ES-I3 (cell line): Measurements from ENCODE around the gene CTSH.
"Not testable (repeated sequence)": the region's sequence is repeated elsewhere in the genome, so short reads cannot be mapped to it uniquely, and the experiment has no call there.

Experiments
- H3K36me3 ChIP-seq: 2 replicates; pipeline ENCODE4 v1.6.1; 2013; ENCODE audit warnings: mild to moderate bottlenecking, low read length, control low read depth, moderate library complexity; ENCODE audit not compliant: insufficient read depth
- H3K4me1 ChIP-seq: 2 replicates; pipeline ENCODE4 v1.6.1; 2013; ENCODE audit warnings: mild to moderate bottlenecking, control low read depth, low read length; ENCODE audit not compliant: insufficient read depth
- H3K9ac ChIP-seq: 2 replicates; pipeline ENCODE4 v1.6.1; 2013; ENCODE audit warnings: low read depth, mild to moderate bottlenecking, low read length, moderate library complexity
- H3K9me3 ChIP-seq: 2 replicates; pipeline ENCODE4 v1.6.1; 2013; ENCODE audit warnings: mild to moderate bottlenecking, low read length, moderate library complexity; ENCODE audit not compliant: control insufficient read depth, insufficient read depth

The CTSH gene

DNA sequence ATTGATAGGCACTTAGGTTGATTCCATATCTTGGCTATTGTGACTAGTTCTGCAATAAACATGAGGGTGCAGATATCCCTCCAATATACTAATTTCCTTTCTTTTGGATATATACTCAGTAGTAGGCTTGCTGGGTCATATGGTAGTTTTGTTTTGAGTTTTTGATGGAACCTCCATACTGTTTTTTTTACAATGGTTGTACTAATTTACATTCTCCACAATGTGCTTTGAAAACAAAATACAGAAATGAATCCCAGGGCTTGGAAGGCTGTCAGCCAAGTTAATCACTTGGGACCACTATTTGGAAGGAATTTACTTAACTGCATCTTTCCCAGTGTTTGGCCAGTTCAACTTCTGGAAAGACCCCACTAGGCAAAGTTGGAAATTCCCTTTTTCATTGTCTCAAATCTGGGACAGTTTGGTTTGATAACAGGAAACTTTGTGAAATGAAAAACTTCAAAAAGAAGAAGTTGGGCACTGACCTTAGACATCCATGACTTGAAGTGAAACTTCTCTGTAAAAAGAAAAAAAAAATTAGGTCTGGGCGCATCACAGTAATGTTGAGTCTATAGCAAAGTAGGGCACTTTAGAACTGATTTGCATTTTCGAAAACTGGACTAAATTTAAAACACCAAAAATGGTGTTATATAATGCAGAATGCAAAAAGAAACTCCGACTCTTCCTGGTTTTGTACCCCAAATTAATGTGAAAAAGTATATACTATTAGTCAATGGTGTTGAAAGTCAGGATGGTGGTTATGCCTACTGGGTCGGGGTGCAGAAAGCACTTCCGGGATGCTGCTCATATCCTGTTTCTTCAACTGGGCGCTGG lies 6.0 kb downstream of the CTSH start:
- Histone ChIP-seq H3K9ac (no peak overlapping the region), H3K4me1 (no peaks in the 10 kb centered on the region)

DNA sequence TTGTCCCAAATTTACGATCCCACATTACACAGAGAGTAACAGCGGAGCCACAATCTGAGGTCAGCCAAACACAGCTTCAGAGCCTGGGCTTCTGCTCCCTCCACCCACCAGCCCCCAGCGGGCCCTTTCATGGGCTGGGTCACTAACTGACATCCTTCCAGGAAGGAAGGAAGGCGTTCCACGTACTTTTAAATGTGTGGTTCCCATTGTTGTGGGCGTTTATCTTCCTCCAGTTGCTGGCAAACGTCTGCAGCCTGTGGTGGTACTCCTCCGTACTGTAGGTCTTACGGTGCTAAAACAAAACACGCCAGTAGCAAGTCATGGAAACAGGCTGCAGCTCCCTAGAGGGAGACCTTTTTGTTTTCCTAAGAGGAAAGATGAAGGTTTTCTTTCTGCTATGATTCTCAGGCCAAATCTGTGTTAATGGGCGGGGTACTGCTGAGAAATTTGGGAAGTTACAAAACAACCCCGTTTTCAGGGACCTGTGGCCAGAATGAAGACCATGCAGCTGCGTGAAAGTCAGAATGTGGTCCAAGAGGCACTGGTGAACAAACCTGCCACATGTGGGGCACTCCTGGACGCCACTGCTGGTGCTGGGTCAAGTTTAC lies 7.6 kb downstream of the CTSH start:
- Histone ChIP-seq H3K36me3 (no peaks in the 10 kb centered on the region), H3K9me3 (no peaks in the 10 kb centered on the region), H3K9ac (no peak overlapping the region)

More for the DNA sequence above, 6.0 kb downstream of the CTSH start:
- Histone ChIP-seq H3K36me3 (no peaks in the 10 kb centered on the region), H3K9me3 (no peaks in the 10 kb centered on the region)

DNA sequence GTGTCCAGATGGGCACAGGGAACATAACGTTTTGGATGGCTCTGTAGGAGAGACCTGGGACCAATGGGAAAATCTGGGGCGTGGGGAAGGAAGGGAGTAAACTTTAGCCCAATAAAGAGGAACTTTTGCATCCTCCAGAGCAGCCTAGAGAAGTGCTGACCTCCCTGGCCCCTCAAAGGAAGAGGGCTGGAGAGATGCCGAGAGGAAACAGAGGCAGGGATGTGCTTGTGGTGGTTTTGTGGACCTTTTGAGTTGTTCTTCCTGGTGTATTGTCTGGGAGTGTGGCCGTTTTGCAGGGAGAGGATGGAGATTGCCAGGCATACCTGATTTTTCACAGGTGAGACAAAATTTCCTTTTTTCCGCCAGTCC lies 10.2 kb downstream of the CTSH start:
- Histone ChIP-seq H3K36me3 (no peaks in the 10 kb centered on the region), H3K4me1 (no peaks in the 10 kb centered on the region), H3K9ac (no peak overlapping the region), H3K9me3 (no peaks in the 10 kb centered on the region)

More for the DNA sequence above, 7.6 kb downstream of the CTSH start:
- H3K4me1 ChIP-seq, result no peaks in the 10 kb centered on the region

DNA sequence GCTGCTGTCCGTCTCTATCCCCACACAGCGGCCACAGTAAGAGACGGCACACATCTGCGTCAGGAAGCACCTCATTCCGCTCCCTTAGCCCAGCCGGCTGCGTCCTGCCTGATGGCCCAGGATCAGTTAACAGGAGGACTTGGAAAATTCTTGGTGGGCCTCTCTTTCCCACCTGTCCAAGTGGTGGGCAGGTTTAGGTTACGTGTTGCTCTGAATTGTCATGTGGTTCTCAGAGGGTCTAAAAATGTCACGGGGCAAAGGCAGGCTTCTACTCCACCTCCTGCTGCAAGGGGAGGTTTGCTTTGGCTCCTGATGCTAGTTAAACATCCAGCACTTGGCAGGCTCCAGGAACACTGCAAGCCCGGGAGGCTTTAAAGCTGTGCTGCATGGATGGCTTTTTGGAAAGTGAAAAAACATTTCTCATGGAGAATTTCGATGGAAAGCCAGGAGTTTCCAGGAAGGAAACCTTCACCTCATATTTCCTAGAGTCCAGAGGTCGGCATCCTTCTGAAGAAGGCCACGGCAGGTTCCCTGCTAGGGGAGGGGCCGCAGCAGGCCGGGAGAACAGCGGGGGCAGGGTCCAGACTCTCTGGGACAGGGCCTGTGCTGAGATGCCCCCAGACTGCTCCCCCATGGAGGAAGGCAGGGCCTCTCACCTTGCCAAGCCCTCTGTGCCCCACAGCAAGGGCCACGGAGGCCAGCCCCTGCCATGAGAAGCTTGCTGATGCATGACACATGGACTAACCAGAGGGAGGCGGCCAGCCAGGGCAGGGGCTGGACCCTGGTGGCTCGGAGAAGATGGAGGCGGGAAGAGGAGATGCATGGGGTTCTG lies 10.8 kb downstream of the CTSH start:
- H3K9ac ChIP-seq, result no peak overlapping the region
- H3K36me3 ChIP-seq, result no peaks in the 10 kb centered on the region
- no peaks in the 10 kb centered on the region for H3K4me1 ChIP-seq
- H3K9me3 ChIP-seq, result no peaks in the 10 kb centered on the region

DNA sequence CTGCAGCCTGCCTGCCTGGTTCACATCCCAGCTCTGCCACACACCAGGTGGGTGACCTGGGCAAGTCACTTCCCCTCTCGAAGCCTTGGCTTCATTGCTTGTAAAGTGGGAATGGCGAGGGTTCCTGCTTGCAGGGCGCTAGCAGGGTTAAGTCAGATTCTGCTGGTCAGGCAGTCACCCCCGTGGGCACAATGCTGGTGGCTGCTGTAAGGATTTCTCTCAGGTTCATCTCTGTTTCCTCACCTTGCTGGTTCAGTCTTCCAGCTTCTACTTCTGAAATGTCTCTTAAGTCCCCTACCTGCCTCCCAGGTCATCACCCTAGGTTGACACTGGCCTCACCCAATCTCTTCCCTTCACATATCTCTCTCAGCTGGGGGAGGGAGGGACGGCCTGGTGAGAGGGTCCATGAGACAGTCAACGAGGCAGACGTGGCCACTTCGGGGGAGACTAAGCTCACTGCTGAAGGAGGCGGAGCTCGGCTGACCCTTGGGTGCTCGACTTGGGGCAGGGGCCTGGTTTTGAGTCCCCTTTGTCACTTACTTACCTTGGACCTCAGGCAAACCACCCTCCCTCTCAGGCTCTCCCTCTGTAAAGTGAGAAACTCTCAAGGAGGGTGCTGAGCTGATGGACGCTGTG lies 11.5 kb downstream of the CTSH start:
- Histone ChIP-seq H3K36me3 (no peaks in the 10 kb centered on the region), H3K9me3 (no peaks in the 10 kb centered on the region), H3K4me1 (no peaks in the 10 kb centered on the region), H3K9ac (no peak overlapping the region)

DNA sequence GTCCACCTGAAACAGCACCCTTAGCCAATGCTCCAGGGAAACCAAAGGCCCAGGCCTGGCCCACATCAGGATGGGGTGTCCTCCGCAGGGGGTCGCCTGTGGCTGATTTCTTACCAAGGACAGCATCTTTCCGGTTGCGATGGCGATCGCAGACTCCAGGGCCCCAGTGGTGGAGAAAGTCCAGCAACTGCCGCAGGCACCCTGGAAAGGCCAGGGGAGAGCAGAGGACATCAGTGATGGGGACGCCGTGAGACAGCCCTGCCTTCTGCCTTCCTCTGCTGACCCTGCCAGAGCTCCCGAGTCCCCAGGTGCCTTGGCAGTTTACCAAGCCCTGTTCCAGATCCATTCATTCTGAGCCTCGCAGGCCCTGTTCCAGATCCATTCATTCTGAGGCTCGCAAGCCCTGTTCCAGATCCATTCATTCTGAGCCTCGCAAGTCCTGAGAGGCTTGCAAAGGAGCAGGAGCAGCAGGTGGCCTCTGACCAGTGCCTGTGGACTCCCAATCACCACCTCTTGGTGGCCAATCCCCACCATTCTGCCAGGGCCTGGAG lies 12.5 kb downstream of the CTSH start:
- H3K36me3 ChIP-seq, result no peaks in the 10 kb centered on the region
- H3K9ac ChIP-seq, result no peak overlapping the region
- no peaks in the 10 kb centered on the region for H3K9me3 ChIP-seq
- H3K4me1 ChIP-seq, result no peaks in the 10 kb centered on the region

DNA sequence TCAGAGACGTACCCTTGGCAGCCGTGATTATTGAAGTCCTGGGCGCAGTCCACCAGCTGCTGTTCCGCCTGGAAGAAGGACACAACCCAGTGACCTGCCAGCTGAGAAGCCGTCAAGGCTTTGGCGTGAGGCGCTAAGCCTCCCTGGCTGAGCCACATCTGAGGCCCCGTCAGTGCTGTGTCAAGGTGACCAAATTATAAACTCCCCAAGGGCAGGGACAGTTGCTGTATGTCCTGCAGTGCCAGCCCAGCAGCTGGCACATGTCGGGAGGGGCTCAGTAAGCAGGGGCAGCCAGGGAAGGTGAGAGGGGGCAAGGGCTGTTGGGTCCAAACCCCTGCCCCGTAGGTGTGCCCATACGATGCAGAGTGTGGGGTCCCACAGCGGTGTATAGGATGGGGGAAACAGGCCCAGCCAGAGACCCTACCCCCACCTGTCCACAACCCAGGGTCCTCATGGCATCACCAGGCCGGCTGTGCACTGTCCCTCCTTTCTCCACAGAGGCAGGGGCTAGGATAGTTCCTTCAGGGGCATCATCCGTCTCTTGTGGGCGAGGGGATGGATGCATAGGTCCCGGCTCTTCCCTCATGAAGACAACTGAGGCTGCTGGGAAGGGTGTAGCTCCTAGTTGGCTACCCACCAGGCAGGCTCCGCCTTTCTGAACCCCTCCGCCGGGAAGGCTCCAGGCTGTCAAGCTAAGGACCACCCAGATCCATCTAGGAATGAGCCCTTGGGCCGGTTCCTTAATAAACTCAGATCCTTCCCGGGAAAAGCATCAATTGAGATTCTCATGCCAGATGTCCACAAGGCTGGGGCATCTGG lies 13.2 kb downstream of the CTSH start:
- Histone ChIP-seq H3K36me3 (no peaks in the 10 kb centered on the region), H3K9me3 (no peaks in the 10 kb centered on the region), H3K9ac (no peak overlapping the region), H3K4me1 (no peaks in the 10 kb centered on the region)

DNA sequence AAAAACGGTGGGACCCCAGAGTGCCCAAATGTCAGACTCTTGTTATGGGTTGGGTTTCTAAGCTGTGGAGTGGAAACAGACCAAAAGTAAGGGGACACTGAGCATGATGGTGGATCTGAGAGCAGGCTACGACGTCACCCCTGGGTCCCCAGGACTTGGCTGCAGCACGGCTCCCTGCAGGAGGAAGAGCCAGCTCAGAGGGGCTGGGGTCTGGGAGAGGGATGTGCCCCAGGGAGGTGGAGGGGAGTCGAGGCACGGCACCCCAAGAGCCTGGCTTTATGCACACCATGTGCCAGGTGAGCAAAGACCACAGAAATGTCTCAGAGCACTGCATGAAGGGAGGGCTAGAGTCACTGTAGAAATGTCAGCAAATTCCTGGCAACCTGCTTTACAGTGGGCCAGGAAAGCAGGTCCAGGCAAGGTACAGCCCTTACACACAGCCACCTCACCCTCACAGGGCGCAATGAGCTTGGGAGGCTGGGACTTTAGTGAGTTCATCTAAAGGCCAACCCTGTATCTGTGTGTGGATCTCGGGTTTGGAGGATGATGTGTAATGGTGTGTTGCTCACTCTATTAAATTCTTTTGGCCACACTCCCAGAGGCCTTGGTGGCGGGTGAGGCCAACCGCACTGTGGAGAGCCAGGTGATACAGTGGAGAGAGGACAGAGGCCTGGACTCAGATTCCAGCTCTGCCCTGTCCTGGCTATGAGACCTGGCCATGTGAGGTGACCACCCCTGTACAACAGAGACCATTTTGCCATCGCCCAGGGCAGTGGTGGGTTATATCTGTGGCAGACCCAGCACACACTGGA lies 14.1 kb downstream of the CTSH start:
- no peak overlapping the region for H3K9ac ChIP-seq
- no peaks in the 10 kb centered on the region for H3K9me3 ChIP-seq
- H3K36me3 ChIP-seq, result no peaks in the 10 kb centered on the region
- H3K4me1 ChIP-seq, result no peaks in the 10 kb centered on the region

DNA sequence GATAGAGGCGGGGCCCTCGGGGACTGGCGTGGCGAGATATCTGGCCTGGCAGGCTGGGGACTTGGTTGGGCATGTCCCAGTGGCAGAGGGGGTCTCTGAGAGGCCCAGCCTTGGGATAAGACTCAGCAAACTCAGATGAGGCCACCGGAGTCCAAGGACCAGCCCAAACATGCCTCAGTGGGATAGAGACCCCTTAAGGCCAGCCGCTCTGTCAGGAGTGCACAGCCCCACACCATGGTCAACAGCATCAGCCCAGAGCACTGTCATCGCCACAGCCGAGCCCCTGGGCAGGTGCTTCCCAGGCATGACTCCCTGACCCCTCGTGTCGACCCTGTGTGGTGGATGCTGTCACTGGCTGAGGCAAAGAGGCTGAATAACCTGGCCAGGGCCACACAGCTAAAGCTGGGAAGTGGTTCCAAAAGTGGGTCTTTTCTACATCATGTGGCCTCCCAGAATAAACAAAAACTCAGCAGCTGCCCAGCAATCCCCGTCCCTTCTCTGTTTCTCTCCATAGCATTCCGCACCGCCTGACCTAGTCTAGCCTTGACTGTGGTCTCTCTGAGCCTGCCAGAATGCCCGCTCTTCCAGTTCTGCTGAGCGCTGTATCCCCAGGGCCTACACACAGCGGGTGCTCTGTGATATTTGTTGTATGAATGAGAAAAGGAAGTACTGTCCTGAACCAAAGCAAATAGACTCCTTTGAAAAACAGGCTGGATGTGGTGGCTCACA lies 15.1 kb downstream of the CTSH start:
- Histone ChIP-seq H3K9ac (no peak overlapping the region), H3K4me1 (no peaks in the 10 kb centered on the region), H3K36me3 (no peaks in the 10 kb centered on the region; the same call in 1 of the 2 replicates), H3K9me3 (no peaks in the 10 kb centered on the region)

DNA sequence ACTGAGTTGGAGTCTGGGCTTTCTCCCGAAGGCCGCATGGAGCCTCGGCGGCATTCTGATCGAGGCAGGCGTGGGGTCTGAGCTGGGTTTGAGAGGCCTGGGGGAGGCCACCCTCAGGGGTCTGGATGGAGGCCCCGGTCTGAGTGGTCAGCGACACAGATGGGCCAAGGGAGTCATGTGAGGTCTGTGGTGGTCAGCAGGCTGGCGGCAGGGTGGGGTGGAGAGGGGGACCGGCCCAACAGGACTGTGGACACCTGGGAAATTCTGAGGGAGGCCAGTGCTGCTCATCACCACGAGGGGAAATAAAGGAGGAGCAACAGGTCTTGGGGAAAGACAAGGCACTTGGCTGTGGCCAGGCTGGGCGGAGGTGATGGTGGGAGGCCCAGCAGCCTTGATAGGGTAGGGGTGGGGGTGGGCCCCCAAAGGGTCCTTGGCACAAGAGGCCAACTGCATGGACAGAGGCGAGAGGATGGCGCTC lies 16.2 kb downstream of the CTSH start:
- Histone ChIP-seq H3K9me3 (no peaks in the 10 kb centered on the region), H3K36me3 (no peaks in the 10 kb centered on the region; the same call in none of the 2 replicates), H3K4me1 (no peaks in the 10 kb centered on the region), H3K9ac (no peak overlapping the region)

DNA sequence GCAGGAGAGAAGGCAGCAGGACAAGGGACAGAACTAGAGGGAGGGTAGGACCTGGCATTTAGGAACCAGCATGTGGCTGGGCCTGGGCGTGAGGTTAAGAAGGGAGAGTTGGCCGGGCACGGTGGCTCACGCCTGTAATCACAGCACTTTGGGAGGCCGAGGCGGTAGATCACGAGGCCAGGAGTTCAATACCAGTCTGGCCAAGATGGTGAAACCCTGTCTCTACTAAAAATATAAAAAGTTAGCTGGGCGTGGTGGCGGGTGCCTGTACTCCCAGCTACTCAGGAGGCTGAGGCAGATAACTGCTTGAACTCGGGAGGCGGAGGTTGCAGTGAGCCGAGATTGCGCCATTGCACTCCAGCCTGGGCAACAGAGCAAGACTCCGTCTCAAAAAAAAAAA lies 16.7 kb downstream of the CTSH start:
- not testable (repeated sequence) for H3K4me1 ChIP-seq

DNA sequence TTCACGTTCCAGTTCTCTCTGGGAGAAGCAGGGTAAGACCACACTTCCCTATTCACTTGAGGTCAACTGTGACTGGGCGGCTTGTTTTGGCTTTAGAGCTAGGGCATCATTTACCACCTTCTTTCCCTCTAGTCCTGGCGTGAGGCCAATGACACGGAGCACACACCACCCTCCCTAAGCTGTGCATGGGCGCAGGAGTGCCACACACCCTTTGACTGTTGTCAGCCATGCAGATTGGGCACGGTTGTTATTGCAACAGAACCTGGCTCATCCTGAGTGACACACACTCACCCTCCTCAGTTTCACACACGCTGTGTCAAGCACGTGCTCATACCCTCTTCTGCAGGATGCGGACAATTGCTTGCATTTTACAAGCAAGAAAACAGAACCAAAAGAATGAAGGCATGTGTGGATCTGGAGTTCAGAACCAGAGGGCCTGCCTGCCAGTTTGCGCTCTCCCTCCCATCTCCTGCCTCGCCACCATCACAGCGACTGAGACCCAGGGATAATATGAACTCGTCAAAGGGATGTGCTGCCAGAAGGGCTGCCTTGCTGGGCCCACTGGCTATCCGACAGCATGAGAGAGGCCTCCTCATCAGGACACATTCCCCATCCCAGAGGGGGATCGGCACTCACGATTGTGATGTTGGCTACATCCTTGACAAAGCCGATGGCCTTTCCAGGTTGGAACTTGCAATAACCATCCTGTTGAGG lies 17.6 kb downstream of the CTSH start:
- Histone ChIP-seq H3K9me3 (no peaks in the 10 kb centered on the region), H3K4me1 (no peaks in the 10 kb centered on the region), H3K9ac (no peak overlapping the region), H3K36me3 (peaks cover 7% of the 10 kb centered on the region)

More for the DNA sequence above, 16.7 kb downstream of the CTSH start:
- H3K36me3 ChIP-seq, H3K9ac ChIP-seq, H3K9me3 ChIP-seq: not testable (repeated sequence)
